Posterior vena cava (tissue), 2 donors: ENCODE data around the gene TTC22. TPM values are rescaled to one million over a fixed set of nuclear protein-coding genes. Genes with fewer than 3 reads are reported as not detected.
A peak's percentile ranks its signal among the peaks of the same experiment; 100 is the strongest.

ENCODE experiments used
- DNase-seq: peaks from one replicate; pipeline ENCODE4 v3.0.0-alpha.2; 2020; ENCODE audit warnings: low spot score
- intact Hi-C, 2 donors: fragments of 100-400 bp; cut with DNase I; formaldehyde crosslinking; loops; one replicate each; pipeline versions ENCODE4 v1.14.1 to v1.14.2; 2022 to 2023
- total RNA-seq, 2 donors: library from RNA; stranded (reverse); fragmentation: NEBNext Ultra II Directional; extraction: Animal tissue kit (Norgen Biotek cat#: 25700); gene quantifications; one replicate each; pipeline ENCODE4 v1.2.1, GENCODE V29; 2021
- donor health status: DM: yes; HTN: yes; CAD: no.
- donor health status: DM: yes; HTN: yes; CAD: no.

TTC22 gene
- total RNA-seq, 2 donors from 2014 or later = 0.05 TPM; not detected in 1

DNA sequence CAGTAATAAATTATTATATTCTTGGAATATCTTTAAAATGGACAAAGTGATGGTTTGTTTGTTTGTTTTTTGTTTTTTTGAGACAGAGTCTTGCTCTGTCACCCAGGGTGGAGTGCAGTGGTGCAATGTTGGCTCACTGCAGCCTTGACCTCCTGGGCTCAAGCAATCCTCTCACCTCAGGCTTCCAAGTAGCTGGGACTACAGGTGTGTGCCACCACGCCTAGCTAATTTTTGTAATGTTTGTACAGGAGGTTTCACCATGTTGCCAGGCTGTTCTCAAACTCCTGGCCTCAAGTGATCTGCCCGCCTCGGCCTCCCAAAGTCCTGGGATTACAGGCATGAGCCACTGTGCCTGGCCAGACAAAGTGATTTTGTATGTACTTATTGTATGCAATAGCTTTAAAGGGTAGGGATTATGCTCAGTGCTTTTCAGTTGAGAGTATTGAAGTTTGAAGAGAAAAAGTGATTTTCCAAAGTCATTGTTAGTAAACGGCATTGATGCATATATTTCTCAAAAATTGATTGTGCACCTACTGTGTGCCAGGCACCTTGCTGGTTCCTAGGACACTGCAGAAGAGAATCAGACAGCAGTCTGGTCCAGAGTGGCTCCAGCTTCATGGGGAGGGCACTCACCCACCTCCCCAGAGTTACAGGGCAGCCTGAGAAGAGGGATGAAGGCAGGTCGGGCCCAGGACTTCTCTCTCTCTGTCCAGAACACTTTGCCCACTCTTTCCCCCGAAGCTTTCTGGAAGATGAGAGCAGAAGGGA, 34.2 kb upstream of the TTC22 start:
- intact Hi-C loops = no loop called here
- no peak for DNase-seq

DNA sequence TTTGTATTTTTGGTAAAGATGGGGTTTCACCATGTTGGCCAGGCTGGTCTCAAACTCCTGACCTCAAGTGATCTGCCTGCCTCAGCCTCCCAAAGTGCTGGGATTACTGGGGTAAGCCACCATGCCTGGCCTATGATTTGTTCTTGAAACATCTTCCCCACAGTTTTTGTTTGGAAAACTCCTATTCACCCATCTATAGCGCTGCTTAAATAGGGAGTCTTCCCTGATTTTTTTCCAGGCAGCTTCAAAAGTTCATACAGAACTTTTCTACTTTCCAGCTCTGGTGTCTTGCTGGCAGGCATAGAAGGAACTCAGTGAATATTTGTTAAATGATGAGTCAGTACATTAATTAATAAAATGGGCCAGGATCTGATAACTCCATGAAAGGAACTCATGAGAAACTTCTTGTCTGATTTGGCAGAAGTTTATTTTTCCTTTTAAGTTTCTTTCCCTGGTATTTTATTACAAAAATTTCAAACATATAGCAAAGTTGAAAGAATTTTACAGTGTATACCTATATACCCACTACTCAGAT, 33.0 kb upstream of the TTC22 start:
- no peak for DNase-seq
- intact Hi-C loops = no loop called here

DNA sequence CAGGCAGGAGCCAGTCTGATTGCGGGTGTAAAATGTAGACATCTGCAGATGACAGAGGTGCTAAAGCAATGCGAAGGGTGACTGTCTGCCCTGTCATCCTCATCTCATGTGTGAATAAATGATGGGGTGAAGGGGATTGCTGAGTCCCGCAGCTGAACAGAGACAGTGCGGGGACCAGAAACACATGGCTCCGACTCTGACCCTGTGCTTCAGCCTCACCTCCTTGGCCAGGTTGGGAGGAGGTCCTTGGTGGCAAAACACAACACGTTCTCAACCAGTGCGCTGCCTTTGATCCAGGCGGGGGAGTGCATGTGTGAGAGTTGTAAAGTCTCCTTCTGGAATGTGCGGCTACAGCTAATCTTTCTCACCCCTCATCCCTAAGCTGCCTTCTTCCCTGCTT, 32.0 kb upstream of the TTC22 start:
- DNase-seq = peak; percentile 25
- intact Hi-C loops = no loop called here

DNA sequence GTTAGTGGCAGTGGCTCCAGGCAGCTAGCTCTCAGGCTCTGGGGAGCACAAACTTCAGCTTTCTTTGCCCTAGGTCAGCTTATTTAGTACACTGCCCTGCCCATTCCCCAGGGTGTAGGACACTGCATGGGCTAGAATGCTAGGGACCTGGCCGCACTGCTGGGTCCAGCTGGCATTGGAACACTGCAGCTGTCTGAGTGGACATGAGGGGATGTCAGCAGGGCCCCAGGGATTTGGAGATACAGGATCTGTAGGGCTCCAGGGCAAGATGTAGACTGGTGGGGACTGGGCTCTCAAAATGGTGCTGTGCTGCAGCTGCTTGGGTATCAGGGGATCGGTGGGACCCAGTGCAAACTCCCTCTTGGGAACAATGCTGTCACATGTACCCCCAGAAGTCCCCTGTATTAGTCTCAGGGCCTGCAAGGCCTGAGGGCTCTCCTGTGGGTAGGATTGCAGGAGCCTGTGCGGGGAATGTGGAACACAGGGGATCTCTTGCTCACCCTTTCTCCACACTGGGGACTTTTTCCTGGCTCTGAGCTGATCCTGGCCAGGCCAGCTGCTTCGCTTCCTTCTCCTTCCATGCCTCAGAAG, 25.2 kb upstream of the TTC22 start:
- intact Hi-C loops = no loop called here
- DNase-seq = no peak

DNA sequence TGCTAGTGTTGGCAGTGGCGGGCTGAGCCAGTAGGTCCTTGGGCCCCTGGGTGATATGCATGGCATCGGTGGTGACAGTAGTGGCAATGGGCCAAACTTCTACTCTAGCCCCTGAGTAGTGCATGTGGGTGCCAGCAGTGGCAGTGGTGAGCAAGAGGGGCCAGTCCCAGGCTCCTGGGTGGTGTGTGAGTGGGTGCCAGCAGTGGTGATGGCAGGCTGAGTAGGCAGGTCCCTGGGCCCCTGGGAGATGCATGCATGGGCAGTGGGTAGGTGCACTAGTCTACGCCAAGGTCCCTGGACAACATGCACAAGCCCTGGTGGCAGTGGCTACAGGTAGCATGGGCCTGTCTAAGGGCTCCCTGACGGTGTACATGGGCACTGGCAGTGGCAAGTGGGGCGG, 24.6 kb upstream of the TTC22 start:
- intact Hi-C loops = no loop called here
- DNase-seq = no peak

DNA sequence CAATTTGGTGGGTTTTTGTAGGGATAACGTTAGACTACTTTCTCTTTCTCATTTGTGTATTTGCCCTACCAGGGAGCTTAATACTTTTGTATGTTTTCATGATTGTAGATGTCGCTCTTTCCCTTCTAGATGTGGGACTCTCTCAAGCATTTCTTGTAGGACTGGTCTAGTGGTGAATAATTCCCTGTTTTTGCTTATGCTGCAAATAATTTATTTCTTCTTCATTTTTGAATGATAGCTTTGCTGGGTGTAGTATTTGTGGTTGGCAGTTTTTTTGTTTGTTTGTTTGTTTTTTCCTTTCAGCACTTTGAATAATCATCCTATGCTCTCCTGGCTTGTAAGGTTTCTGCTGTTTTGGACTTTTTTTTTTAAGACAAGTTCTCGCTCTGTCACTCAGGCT, 22.5 kb upstream of the TTC22 start:
- no peak for DNase-seq
- intact Hi-C loops = no loop called here

DNA sequence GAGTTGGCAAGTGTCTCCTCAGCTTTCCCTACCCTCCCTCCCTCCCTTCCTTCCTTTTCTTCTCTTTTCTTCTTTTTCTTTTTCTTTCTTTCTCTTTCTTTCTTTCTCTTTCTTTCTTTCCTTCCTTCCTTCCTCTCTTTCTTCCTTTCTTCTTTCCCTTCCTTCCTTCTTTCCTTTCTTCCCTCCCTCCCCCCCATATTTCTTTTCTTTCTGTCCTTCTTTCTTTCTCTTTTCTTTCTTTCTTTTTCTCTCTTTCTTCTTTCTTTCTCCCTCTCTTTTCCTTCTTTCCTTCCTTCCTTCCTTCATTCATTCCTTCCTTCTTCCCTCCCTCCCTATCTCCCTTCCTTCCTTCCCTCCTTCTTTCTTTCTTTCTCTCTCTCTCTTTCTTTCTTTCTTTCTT, 18.6 kb upstream of the TTC22 start:
- no peak for DNase-seq
- intact Hi-C loops = loop anchor here in 1 of 2 donors (10.0 kb wide), 1 partner anchor 325 kb away; no protein-coding TSS in a partner anchor

DNA sequence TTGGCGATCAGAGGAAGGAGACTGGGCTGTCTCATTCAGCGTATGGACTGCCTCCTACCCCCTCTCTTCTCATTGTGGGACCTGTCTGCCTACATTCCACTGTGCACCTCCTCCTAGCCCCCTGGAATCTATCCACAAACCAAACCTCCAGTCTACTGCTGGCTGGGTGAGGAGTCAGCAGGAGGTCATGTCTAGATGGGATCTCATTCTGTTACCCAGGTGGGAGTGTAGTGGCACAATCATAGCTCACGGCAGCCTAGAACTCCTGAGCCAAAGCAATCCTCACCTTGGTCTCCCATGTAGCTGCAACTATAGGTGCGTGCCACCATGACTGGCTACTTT, 18.0 kb upstream of the TTC22 start:
- intact Hi-C loops = loop anchor here in 1 of 2 donors (10.0 kb wide), 1 partner anchor 324 kb away; no protein-coding TSS in a partner anchor
- no peak for DNase-seq

DNA sequence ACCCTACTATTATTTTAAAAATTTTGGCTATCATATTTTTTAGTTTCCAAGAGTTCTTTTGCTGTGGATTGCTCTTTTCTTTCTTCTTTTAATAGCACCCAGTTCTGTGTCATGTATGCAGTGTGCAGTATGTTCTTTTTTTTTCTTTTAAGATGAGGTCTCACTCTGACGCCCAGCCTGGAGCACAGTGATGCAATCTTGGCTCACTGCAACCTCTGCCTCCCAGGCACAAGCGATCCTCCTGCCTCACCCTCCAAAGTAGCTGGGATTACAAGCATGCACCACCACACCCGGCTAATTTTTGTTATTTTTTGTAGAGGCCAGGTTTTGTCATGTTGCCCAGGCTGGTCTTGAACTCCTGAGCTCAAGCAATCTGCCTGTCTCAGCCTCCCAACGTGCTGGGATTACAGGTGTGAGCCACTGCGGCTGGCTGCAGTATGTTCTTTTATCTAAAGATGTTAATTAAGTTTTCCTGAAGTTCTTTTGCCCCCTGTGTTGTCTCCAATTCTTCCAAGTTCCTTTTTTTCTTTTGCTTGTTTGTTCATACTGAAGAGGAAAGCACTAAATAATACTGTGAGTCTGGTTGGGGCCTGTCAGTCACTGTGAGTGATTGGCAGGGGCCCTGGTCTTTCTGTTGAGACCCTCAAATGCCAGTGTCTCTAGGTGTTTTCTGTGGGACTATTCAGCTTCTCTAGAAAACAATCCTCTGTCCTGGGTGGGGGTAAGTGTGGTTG, 17.5 kb upstream of the TTC22 start:
- intact Hi-C loops = loop anchor here in 1 of 2 donors (10.0 kb wide), 1 partner anchor 324 kb away; no protein-coding TSS in a partner anchor
- no peak for DNase-seq

DNA sequence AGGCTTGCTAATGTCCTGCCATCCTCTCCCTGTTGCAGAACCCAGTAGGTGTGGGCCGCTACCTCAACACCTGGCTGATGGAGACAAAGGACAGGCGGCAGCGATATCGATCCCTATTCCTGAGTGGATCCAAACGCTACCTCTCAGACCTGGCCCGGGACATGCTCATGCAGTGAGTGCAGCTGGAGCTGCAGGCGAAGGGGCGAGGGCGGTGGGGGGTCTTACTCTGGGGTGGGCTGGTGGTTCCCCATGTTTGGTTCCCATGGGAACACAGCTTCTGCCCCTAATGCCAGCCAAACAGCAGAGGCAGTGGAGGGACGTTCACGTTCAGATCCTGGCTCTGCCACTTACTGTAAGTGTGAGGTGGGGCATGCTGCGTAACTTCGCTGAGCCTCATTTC, 15.8 kb upstream of the TTC22 start:
- intact Hi-C loops = loop anchor here in 1 of 2 donors (10.0 kb wide), 1 partner anchor 322 kb away; no protein-coding TSS in a partner anchor
- no peak for DNase-seq

DNA sequence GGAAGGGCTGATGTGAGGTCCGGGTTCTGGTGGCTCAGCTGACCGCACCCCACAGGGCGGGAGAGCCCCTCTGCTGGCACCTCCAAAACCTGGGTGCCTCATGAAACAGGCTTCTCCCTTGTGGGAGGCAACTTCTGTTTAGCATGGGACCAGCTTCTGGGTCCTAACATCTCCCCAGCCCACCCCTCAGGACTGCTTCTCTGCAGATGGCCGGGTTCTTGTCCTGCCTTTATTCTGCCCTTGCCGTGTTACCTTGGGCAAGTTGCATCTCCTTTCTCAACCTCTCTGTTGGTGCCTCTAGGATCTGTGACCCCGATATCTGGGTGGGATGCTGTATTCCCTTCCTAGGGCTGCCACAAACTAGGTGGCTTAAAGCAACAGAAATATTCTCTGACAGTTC, 15.0 kb upstream of the TTC22 start:
- intact Hi-C loops = loop anchor here in 1 of 2 donors (10.0 kb wide), 1 partner anchor 321 kb away; no protein-coding TSS in a partner anchor
- DNase-seq = no peak

DNA sequence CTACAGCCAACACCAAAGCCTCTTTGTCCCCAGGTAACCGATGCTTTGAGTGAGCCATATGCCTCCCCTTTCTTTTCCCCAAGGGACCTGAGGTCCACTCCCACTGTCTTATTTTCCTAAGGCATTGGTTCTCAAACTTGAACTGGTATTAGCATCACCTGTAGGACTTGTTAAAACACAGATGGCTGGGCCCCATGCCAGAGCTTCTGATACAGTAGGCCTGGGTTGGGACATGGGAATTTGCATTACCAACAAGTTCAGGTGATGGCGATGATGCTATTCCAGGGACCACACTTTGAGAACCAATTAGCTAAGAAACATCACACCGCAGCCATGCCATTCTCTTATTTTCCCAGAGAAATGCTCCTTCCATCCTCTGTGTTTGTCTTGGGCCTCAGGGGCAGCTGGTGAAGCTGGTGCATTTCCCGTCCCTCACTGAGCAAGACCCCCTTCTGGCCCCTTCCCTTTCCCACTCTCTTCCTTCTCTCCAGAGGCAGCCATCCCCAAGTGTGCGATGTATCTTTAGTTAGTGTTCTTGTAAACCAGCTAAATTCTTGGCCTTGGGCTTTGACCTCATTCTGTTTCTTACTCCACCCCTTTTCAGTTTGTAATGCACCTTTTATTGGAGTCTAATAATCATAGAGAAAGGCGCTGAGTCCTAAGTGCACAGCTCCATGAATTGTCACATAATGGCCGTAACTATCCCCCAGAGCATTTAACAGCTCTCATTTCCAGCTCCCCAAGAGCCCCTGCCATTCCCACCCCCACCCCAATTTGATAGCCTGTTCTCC, 14.2 kb upstream of the TTC22 start:
- intact Hi-C loops = loop anchor here in 1 of 2 donors (10.0 kb wide), 1 partner anchor 320 kb away; no protein-coding TSS in a partner anchor
- DNase-seq = peak; percentile 30

DNA sequence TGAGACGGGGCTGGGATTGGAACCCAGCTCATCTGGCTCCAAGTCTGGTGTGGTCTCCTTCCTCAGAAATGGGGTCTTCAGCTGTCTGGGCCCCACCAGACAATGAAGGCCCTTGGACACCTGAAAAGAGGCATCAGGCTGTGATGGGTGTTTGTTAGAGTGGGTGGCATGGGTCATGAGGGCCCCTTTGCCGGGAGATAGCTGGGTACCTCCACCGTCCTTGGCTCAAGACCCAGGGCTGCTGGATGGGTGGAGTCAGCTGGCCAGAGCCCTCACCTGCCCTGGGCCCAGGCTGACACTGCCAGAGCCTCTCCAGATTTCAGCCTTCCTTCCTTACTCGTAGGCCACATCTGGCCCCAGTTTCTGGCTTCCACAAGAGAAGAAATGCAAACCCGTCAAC, 13.4 kb upstream of the TTC22 start:
- peak; percentile 32 for DNase-seq
- intact Hi-C loops = loop anchor here (5.0 to 10.0 kb wide), 2 partner anchors 320 to 463 kb away; no protein-coding TSS in a partner anchor

DNA sequence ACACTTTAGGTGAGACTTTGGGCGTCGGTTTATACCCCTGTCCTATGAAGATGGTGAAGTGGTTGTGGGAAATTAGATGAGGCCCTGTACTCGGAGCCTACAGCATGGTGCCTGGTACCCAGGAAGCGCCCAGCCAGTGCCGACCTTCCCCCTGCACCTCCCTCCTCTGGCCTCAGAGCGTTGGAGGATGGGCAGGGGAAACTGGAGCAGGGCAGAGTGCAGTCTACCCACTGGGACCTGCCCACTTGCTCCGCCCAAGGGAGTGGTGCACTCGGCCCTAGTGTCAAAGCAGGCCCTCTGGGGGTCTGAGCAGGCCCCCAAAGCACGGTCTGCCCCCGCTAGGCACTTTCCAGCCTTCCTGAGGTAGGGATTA, 13.0 kb upstream of the TTC22 start:
- intact Hi-C loops = loop anchor here (5.0 to 10.0 kb wide), 2 partner anchors 319 to 463 kb away; no protein-coding TSS in a partner anchor
- peak; percentile 22 for DNase-seq

DNA sequence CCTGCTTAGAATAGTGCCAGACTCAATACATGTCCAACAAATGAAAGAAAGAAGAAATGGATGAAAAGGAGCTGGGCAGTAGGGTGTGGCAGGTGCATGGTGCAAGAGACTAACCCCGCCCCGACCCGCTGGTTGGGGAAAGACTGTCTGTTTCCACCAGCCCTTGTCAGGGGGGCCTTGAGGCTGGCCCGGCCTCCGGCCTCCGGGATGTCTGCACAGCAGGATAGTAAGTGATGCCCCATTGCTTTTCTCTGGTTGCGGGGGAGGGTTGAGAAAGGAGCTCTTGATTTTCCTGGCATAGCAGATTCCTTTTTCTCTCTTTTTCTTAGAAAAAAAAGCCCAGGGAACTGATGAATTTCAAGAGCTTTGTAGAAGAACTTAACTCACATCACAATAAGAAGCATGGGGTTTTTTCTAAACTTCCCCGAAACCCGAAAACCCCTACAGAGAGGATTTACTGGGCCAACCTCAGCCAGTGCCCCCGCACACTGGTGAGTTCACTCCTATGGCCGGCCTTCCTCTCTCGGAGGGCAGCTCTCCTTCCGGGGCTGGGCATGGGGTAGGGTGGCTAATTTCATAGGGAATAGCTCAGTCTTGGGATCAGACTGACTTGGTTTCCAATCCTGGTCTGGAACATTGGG, 12.5 kb upstream of the TTC22 start:
- intact Hi-C loops = loop anchor here (5.0 to 10.0 kb wide), 2 partner anchors 319 to 464 kb away; no protein-coding TSS in a partner anchor
- peak; percentile 61 for DNase-seq

DNA sequence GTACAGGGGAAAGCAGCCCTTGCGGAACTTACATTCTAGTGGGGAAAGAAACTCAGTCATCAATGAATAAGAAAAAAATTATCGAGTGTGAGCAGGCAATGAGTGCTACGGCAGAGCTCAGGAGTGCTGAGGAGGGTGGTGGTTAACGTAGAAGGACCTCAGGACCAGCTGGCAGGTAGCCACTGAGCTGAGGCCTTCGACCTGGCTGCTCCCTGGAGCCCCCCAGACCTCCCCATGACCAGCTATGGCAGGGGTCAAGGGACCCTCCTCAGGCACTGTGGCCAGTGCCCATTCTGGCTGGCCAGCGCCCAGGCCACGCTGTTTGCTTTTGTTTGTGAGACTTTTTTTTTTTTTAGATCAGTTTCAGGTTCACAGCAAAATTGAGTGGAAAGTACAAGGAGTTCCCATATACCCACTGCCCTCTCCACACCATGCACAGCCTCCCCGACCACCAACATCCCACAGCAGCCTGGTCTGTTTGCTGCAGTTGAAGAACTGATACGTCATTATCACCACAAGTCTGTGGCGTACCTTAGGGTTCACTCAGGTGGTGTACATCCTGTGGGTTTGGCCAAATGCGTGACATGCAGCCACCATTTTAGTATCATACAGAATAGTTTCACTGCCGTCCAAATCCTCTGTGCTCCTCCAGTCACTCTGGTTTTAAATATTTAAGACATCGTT, 11.8 kb upstream of the TTC22 start:
- DNase-seq = peak; percentile 45
- intact Hi-C loops = loop anchor here (5.0 to 10.0 kb wide), 2 partner anchors 318 to 464 kb away; no protein-coding TSS in a partner anchor

DNA sequence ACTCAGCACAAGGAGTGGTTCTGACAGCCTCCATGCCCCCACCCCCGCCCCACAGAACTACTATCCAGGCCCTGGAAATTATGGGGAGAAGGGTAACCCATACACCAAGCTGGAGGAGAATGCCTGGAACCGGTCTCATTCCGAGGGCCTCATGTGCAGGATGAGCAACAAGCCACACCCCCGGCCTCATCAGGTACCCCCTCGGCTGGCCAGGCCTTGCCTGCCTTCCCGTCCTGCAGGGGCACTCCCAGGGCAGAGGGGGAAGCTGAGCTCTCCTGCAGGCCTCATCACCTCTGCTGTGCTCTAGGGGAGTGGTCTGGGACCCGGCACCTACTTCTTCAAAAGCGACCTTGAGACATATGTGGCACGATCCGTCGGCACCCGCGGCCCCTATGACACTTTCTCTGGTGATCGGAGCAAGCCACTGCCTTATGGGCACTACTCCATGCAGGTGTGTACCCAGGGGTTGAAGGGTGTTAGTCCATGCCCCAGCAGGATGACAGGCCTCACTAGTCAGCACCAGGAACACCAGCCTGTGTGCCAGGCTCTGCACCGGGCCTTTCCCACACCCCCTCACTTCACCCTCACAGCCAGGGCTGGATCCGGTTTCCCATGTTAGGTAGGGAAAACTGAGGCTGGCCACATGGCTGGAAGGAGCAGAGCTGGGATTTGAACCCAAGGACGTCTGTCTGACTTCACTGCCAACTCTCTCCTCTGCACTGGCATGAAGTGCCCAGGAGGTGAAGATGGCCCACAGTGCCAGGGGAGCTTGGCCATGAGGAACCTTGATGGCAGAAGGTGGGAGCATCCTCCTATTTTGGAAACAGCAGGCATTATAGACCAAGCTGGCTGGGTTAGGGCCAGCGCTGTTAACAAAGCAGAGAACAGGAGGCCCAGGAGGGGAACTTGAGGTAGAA, 10.9 kb upstream of the TTC22 start:
- intact Hi-C loops = loop anchor here (5.0 to 10.0 kb wide), 2 partner anchors 317 to 465 kb away; no protein-coding TSS in a partner anchor
- peak; percentile 68 for DNase-seq
